Prostate gland (tissue), 2 donors: ENCODE results near the gene INPP5F.

Source experiments
- CTCF ChIP-seq, 4 experiments: fragments of 200-600 bp in 2 of 4; fragments of 450-650 bp in 2 of 4; sonication (generic) in 2 of 4; IDR thresholded peaks; 1 replicate in 3 of 4; 2 replicates in 1 of 4; pipeline ENCODE4 v1.5.1; 2016 to 2019; ENCODE audit warnings: antibody characterized with exemption in 4 of 4, mild to moderate bottlenecking in 2 of 4, moderate library complexity in 2 of 4
- POLR2A ChIP-seq: fragments of 450-650 bp; IDR thresholded peaks from one replicate; pipeline ENCODE4 v1.6.1; 2016; ENCODE audit warnings: antibody characterized with exemption, mild to moderate bottlenecking
- POLR2AphosphoS5 ChIP-seq: sonication (generic); formaldehyde crosslinking; IDR thresholded peaks from one replicate; pipeline ENCODE4 v1.6.1; 2017; ENCODE audit warnings: antibody characterized with exemption

GRCh38 chr10:119724593-119725516 is 995 bp upstream of the INPP5F start:
- TF ChIP-seq POLR2AphosphoS5 (no peak), CTCF (IDR thresholded peaks at IDR 0.05) (no peak), POLR2A (no peak)
